SK-N-SH treated with all-trans-retinoic acid at 6 μM for 48 hours (cell line): ENCODE results near the gene RNU1-3.
"Not testable (repeated sequence)": the region's sequence is repeated elsewhere in the genome, so short reads cannot be mapped to it uniquely, and the experiment has no call there.

Experiments used
- CSDC2 ChIP-seq: fragments of 250-450 bp; sonication (Bioruptor Pico); IDR thresholded peaks from 2 replicates; pipeline ENCODE4 v1.5.0; 2020; ENCODE audit warnings: mild to moderate bottlenecking, moderate library complexity
- PPARA ChIP-seq: fragments of 250-450 bp; sonication (Bioruptor Pico); IDR thresholded peaks from 2 replicates; pipeline ENCODE4 v1.5.0; 2020; ENCODE audit warnings: mild to moderate bottlenecking, borderline replicate concordance
- TCF4 ChIP-seq: fragments of 250-450 bp; sonication (Bioruptor Pico); IDR thresholded peaks from 2 replicates; pipeline ENCODE4 v1.8.0; 2021; ENCODE audit warnings: mild to moderate bottlenecking, moderate library complexity, borderline replicate concordance
- ZC3H10 ChIP-seq: fragments of 250-450 bp; sonication (Bioruptor Pico); IDR thresholded peaks from 2 replicates; pipeline ENCODE4 v1.5.1; 2021; ENCODE audit warnings: mild to moderate bottlenecking, moderate library complexity
- ZFP3 ChIP-seq: fragments of 250-450 bp; sonication (Bioruptor Pico); IDR thresholded peaks from 2 replicates; pipeline ENCODE4 v1.5.0; 2020; ENCODE audit warnings: mild to moderate bottlenecking, moderate library complexity
- ZNF70 ChIP-seq: fragments of 450-650 bp; formaldehyde crosslinking; IDR thresholded peaks from 2 replicates; pipeline ENCODE4 v1.5.0; 2020; ENCODE audit warnings: mild to moderate bottlenecking, moderate library complexity

DNA sequence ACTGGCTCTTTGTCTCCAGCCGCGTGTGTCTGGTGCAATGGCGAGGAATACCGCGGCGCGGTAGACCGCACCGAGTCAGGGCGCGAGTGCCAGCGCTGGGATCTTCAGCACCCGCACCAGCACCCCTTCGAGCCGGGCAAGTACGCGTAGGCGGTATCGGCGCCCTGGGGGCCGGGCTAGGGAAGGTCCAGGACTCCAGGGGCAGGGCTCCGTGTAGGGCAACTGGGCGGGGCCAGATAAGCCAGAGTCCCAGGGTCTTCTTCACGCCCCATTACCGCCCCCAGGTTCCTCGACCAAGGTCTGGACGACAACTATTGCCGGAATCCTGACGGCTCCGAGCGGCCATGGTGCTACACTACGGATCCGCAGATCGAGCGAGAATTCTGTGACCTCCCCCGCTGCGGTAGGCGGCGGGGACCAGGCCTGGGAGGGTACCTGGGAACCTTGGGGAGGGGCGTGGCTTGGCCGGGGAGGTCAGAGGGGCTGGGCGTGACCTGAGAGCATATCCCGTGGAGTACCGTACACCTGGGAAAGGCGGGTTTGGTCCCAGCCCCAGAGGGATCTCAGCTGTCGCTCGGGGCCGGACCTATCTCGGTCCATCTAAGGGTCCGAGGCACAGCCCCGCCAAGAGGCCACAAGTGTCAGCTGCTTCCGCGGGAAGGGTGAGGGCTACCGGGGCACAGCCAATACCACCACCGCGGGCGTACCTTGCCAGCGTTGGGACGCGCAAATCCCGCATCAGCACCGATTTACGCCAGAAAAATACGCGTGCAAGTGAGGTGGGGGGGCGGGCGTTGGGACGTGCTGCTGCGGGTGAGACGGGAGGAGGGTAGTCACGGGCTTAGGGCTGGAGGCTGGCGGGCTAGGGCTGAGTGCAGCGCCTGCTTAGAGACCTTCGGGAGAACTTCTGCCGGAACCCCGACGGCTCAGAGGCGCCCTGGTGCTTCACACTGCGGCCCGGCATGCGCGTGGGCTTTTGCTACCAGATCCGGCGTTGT, 19.3 kb downstream of the RNU1-3 start:
- TF ChIP-seq TCF4, ZFP3, PPARA, ZC3H10, CSDC2, ZNF70 (CRISPR knock-in tag): not testable (repeated sequence)
